ENCODE results near the gene TAF4B.
"Not testable (repeated sequence)": the region's sequence is repeated elsewhere in the genome, so short reads cannot be mapped to it uniquely, and the experiment has no call there.

The TAF4B gene

GRCh38 chr18:26432651-26433424 lies 206.6 kb downstream of the TAF4B start:
- Mint-ChIP-seq H3K4me3 (no peak overlapping the region), H3K36me3 (ENCODE audit: low read depth) (no peaks in the 10 kb centered on the region), H3K27me3 (peaks cover 4% of the 10 kb centered on the region), H3K27ac (no peak overlapping the region), H3K9me3 (no peaks in the 10 kb centered on the region), H3K4me1 (ENCODE audit: low read depth) (no peaks in the 10 kb centered on the region)

- Mint-ChIP-seq H3K36me3 (ENCODE audit: low read depth) (no peaks in the 10 kb centered on the region), H3K27ac (no peak overlapping the region), H3K4me1 (ENCODE audit: low read depth) (no peaks in the 10 kb centered on the region), H3K4me3 (no peak overlapping the region), H3K27me3 (peaks cover 8% of the 10 kb centered on the region), H3K9me3 (no peaks in the 10 kb centered on the region)
Measured at GRCh38 chr18:26434887-26435286, 208.6 kb downstream of the TAF4B start.

GRCh38 chr18:26435415-26436095 lies 209.3 kb downstream of the TAF4B start:
- Mint-ChIP-seq H3K36me3 (ENCODE audit: low read depth) (no peaks in the 10 kb centered on the region), H3K27me3 (peaks cover 8% of the 10 kb centered on the region), H3K27ac (no peak overlapping the region), H3K4me3 (no peak overlapping the region), H3K4me1 (ENCODE audit: low read depth) (no peaks in the 10 kb centered on the region), H3K9me3 (no peaks in the 10 kb centered on the region)

GRCh38 chr18:26436176-26437051 lies 210.2 kb downstream of the TAF4B start:
- Mint-ChIP-seq H3K27ac (no peak overlapping the region), H3K36me3 (ENCODE audit: low read depth) (no peaks in the 10 kb centered on the region), H3K27me3 (peaks cover 8% of the 10 kb centered on the region), H3K4me3 (no peak overlapping the region), H3K4me1 (ENCODE audit: low read depth) (no peaks in the 10 kb centered on the region), H3K9me3 (no peaks in the 10 kb centered on the region)

- not testable (repeated sequence) for H3K4me3 Mint-ChIP-seq; H3K27ac Mint-ChIP-seq; H3K9me3 Mint-ChIP-seq; H3K4me1 Mint-ChIP-seq (ENCODE audit: low read depth); H3K36me3 Mint-ChIP-seq (ENCODE audit: low read depth); H3K27me3 Mint-ChIP-seq
Measured at GRCh38 chr18:26437634-26438033, 211.4 kb downstream of the TAF4B start.

- Mint-ChIP-seq H3K4me3 (no peak overlapping the region), H3K27me3 (peaks cover 14% of the 10 kb centered on the region), H3K36me3 (ENCODE audit: low read depth) (no peaks in the 10 kb centered on the region), H3K27ac (no peak overlapping the region), H3K4me1 (ENCODE audit: low read depth) (no peaks in the 10 kb centered on the region), H3K9me3 (no peaks in the 10 kb centered on the region)
Measured at GRCh38 chr18:26438980-26439379, 212.7 kb downstream of the TAF4B start.

- Mint-ChIP-seq H3K27me3 (peaks cover 16% of the 10 kb centered on the region), H3K4me3 (no peak overlapping the region), H3K9me3 (no peaks in the 10 kb centered on the region), H3K4me1 (ENCODE audit: low read depth) (no peaks in the 10 kb centered on the region), H3K36me3 (ENCODE audit: low read depth) (no peaks in the 10 kb centered on the region), H3K27ac (no peak overlapping the region)
Measured at GRCh38 chr18:26439537-26439936, 213.3 kb downstream of the TAF4B start.

- Mint-ChIP-seq H3K4me1 (ENCODE audit: low read depth) (no peaks in the 10 kb centered on the region), H3K36me3 (ENCODE audit: low read depth) (no peaks in the 10 kb centered on the region), H3K4me3 (no peak overlapping the region), H3K9me3 (no peaks in the 10 kb centered on the region), H3K27ac (no peak overlapping the region), H3K27me3 (peaks cover 24% of the 10 kb centered on the region)
Measured at GRCh38 chr18:26440644-26441043, 214.4 kb downstream of the TAF4B start.
